Liver (tissue), 9 donors: Measurements from ENCODE around the gene C3orf38. TPM values are rescaled to one million over a fixed set of nuclear protein-coding genes. Genes with fewer than 3 reads are reported as not detected.

Experiments used
- DNase-seq: peaks from one replicate; pipeline ENCODE4 v3.0.0-alpha.2; 2017; ENCODE audit warnings: low spot score
- H3K27ac ChIP-seq, 2 donors: one replicate each; pipeline ENCODE4 v1.7.0; 2013; ENCODE audit warnings: inconsistent platforms in 2 of 2, low read length in 2 of 2, control low read depth in 1 of 2, low read depth in 1 of 2, mild to moderate bottlenecking in 1 of 2
- H3K27me3 ChIP-seq, 4 donors: one replicate each; pipeline versions ENCODE4 v1.6.1 to v1.7.0; 2013; ENCODE audit warnings: low read length in 3 of 4, inconsistent platforms in 1 of 4, mild to moderate bottlenecking in 1 of 4, moderate library complexity in 1 of 4; ENCODE audit not compliant: control insufficient read depth in 4 of 4, insufficient read depth in 4 of 4
- H3K36me3 ChIP-seq, 4 donors: one replicate each; pipeline versions ENCODE4 v1.6.1 to v1.7.0; 2013; ENCODE audit warnings: low read length in 3 of 4, mild to moderate bottlenecking in 3 of 4, low read depth in 1 of 4, moderate library complexity in 1 of 4; ENCODE audit not compliant: control insufficient read depth in 4 of 4, insufficient read depth in 3 of 4
- H3K4me1 ChIP-seq, 4 donors: one replicate each; pipeline versions ENCODE4 v1.6.1 to v1.7.0; 2013; ENCODE audit warnings: low read length in 3 of 4, mild to moderate bottlenecking in 3 of 4, moderate library complexity in 1 of 4; ENCODE audit not compliant: control insufficient read depth in 4 of 4, insufficient read depth in 4 of 4
- H3K4me3 ChIP-seq, 3 donors: one replicate each; pipeline versions ENCODE4 v1.6.1 to v1.7.0; 2013; ENCODE audit warnings: low read length in 3 of 3, control low read depth in 1 of 3, low read depth in 1 of 3, mild to moderate bottlenecking in 1 of 3
- H3K9ac ChIP-seq, 2 donors: one replicate each; pipeline ENCODE4 v1.7.0; 2013; ENCODE audit warnings: low read length in 2 of 2, mild to moderate bottlenecking in 2 of 2, moderate library complexity in 2 of 2, control low read depth in 1 of 2, low read depth in 1 of 2
- H3K9me3 ChIP-seq, 4 donors: one replicate each; pipeline versions ENCODE4 v1.6.1 to v1.7.0; 2013; ENCODE audit warnings: low read length in 3 of 4; ENCODE audit not compliant: control insufficient read depth in 4 of 4
- ATF3 ChIP-seq: IDR thresholded peaks from 2 replicates; pipeline ENCODE4 v1.6.1; 2016; ENCODE audit warnings: antibody characterized with exemption
- CTCF ChIP-seq: fragments of 150-350 bp; IDR thresholded peaks from 2 replicates; pipeline ENCODE4 v1.5.1; 2017; ENCODE audit warnings: improper control_type of control experiment, low read depth, low read length; ENCODE audit not compliant: missing input control
- EGR1 ChIP-seq, 2 donors: IDR thresholded peaks; 2 replicates each; pipeline ENCODE4 v1.6.1; 2016 to 2018; ENCODE audit warnings: antibody characterized with exemption in 2 of 2, low read depth in 2 of 2
- FOXA1 ChIP-seq: IDR thresholded peaks from 2 replicates; pipeline ENCODE4 v1.6.1; 2016; ENCODE audit warnings: antibody characterized with exemption
- FOXA2 ChIP-seq: IDR thresholded peaks from 2 replicates; pipeline ENCODE4 v1.6.1; 2016; ENCODE audit warnings: antibody characterized with exemption
- GABPA ChIP-seq, 2 donors: IDR thresholded peaks in 1 of 2; conservative IDR thresholded peaks in 1 of 2; 2 replicates each; pipeline ENCODE4 v1.6.1; 2016; ENCODE audit warnings: antibody characterized with exemption in 2 of 2, mild to moderate bottlenecking in 1 of 2, moderate library complexity in 1 of 2
- HNF4A ChIP-seq, 2 donors: conservative IDR thresholded peaks; 2 replicates each; pipeline ENCODE4 v1.6.1; 2016; ENCODE audit warnings: antibody characterized with exemption in 2 of 2, mild to moderate bottlenecking in 2 of 2
- HNF4G ChIP-seq: IDR thresholded peaks from 2 replicates; pipeline ENCODE4 v1.6.1; 2016; ENCODE audit warnings: antibody characterized with exemption
- JUND ChIP-seq, 2 donors: IDR thresholded peaks; 2 replicates each; pipeline ENCODE4 v1.6.1; 2016; ENCODE audit warnings: antibody characterized with exemption in 2 of 2
- MAX ChIP-seq: IDR thresholded peaks from 2 replicates; pipeline ENCODE4 v1.6.1; 2016; ENCODE audit warnings: antibody characterized with exemption
- NR2F2 ChIP-seq: IDR thresholded peaks from 2 replicates; pipeline ENCODE4 v1.6.1; 2016; ENCODE audit warnings: antibody characterized with exemption
- RAD21 ChIP-seq, 2 donors: IDR thresholded peaks; 2 replicates each; pipeline ENCODE4 v1.6.1; 2016; ENCODE audit warnings: antibody characterized with exemption in 2 of 2, mild to moderate bottlenecking in 2 of 2
- REST ChIP-seq: IDR thresholded peaks from 2 replicates; pipeline ENCODE4 v1.6.1; 2016; ENCODE audit warnings: antibody characterized with exemption, mild to moderate bottlenecking
- RXRA ChIP-seq, 2 donors: IDR thresholded peaks; 2 replicates each; pipeline ENCODE4 v1.6.1; 2017 to 2018; ENCODE audit warnings: antibody characterized with exemption in 2 of 2, mild to moderate bottlenecking in 1 of 2
- SP1 ChIP-seq: IDR thresholded peaks from 2 replicates; pipeline ENCODE4 v1.6.1; 2018; ENCODE audit warnings: antibody characterized with exemption, mild to moderate bottlenecking
- TAF1 ChIP-seq: conservative IDR thresholded peaks from 2 replicates; pipeline ENCODE4 v1.6.1; 2016; ENCODE audit warnings: antibody characterized with exemption, mild to moderate bottlenecking
- YY1 ChIP-seq: IDR thresholded peaks from 2 replicates; pipeline ENCODE4 v1.6.1; 2016; ENCODE audit warnings: antibody characterized with exemption, mild to moderate bottlenecking
- ZBTB33 ChIP-seq: IDR thresholded peaks from 2 replicates; pipeline ENCODE4 v1.6.1; 2016; ENCODE audit warnings: antibody characterized with exemption
- WGBS: extraction: QIAGEN DNeasy Blood & Tissue Kit; methylation state at CpG from one replicate; pipeline ENCODE4 v1.1.7; 2013; 5-methylcytosine and 5-hydroxymethylcytosine counted together
- polyA plus RNA-seq, 2 donors: library from polyadenylated mRNA; stranded (reverse) in 1 of 2; unstranded in 1 of 2; fragments of 200-250 nt in 1 of 2; fragments of >200 nt in 1 of 2; fragmentation: Nextera tagmentation in 1 of 2; extraction: Ambion mirVana in 1 of 2; gene quantifications; one replicate each; pipeline versions ENCODE4 v1.2.1 to v1.2.3, GENCODE V29; 2013 to 2015
- total RNA-seq, 2 donors: library from RNA; depleted of rRNA; stranded (reverse); fragments of >200 nt; gene quantifications; one replicate each; pipeline ENCODE4 v1.2.3, GENCODE V29; 2014
- donor health status: healthy.
- donor health status: healthy.
- donor health status: healthy.
- donor health status: healthy.
- donor health status: healthy.

C3orf38 gene
- total and polyA plus RNA-seq, 4 donors, result 4.6 to 16.0 (median 8.1) TPM

GRCh38 chr3:88150806-88151205 is 1.0 kb downstream of the C3orf38 start:
- peak overlapping the region; percentile 76 to 85 (median 80) for H3K4me3 ChIP-seq
- H3K36me3 ChIP-seq, result peaks cover 4 to 12% (median 7%) of the 10 kb centered on the region in 4 donors
- H3K9me3 ChIP-seq, result no peaks in the 10 kb centered on the region
- H3K9ac ChIP-seq, result peak overlapping the region; percentile 48 to 72
- peaks cover 5 to 20% (median 13%) of the 10 kb centered on the region in 4 donors for H3K4me1 ChIP-seq
- no peak for DNase-seq
- no peaks in the 10 kb centered on the region for H3K27me3 ChIP-seq
- TF ChIP-seq FOXA1 (no peak), FOXA2 (no peak), JUND (IDR thresholded peaks at IDR 0.05) (no peak), CTCF (no peak), HNF4A (conservative IDR thresholded peaks at IDR 0.05) (no peak), GABPA (IDR thresholded peaks at IDR 0.05 in 1 of 2, conservative IDR thresholded peaks at IDR 0.05 in 1 of 2) (no peak), RAD21 (IDR thresholded peaks at IDR 0.05) (no peak), EGR1 (IDR thresholded peaks at IDR 0.05; ENCODE audit: low read depth in 2 of 2) (no peak), MAX (no peak), HNF4G (no peak), TAF1 (no peak)
- 3% methylated on average over 6 of the region's 6 CpGs for WGBS
- no peak overlapping the region for H3K27ac ChIP-seq

GRCh38 chr3:88151358-88151757 is 1.6 kb downstream of the C3orf38 start:
- peaks cover 4 to 17% (median 12%) of the 10 kb centered on the region in 4 donors for H3K36me3 ChIP-seq
- no peak for DNase-seq
- H3K4me3 ChIP-seq, result peak overlapping the region in 1 of 3 donors; percentile 76
- H3K27me3 ChIP-seq, result no peaks in the 10 kb centered on the region
- no peaks in the 10 kb centered on the region for H3K9me3 ChIP-seq
- no peak for TF ChIP-seq HNF4A (conservative IDR thresholded peaks at IDR 0.05)
- no peak for TF ChIP-seq GABPA (IDR thresholded peaks at IDR 0.05 in 1 of 2, conservative IDR thresholded peaks at IDR 0.05 in 1 of 2)
- no peak for TF ChIP-seq RAD21 (IDR thresholded peaks at IDR 0.05)
- no peak for TF ChIP-seq RXRA (IDR thresholded peaks at IDR 0.05)
- no peak for TF ChIP-seq HNF4G
- TF ChIP-seq ATF3, result no peak
- no peak for TF ChIP-seq EGR1 (IDR thresholded peaks at IDR 0.05; ENCODE audit: low read depth in 2 of 2)
- no peak for TF ChIP-seq NR2F2
- TF ChIP-seq ZBTB33, result no peak
- no peak for TF ChIP-seq YY1
- no peak for TF ChIP-seq TAF1
- no peak for TF ChIP-seq FOXA2
- TF ChIP-seq CTCF, result no peak
- no peak for TF ChIP-seq REST
- no peak for TF ChIP-seq JUND (IDR thresholded peaks at IDR 0.05)
- no peak for TF ChIP-seq MAX
- TF ChIP-seq FOXA1, result no peak
- no peak for TF ChIP-seq SP1
- H3K27ac ChIP-seq, result no peak overlapping the region
- peaks cover 5 to 20% (median 13%) of the 10 kb centered on the region in 4 donors for H3K4me1 ChIP-seq
- peak overlapping the region in 1 of 2 donors; percentile 7 for H3K9ac ChIP-seq
- WGBS, result 64% methylated on average over 4 of the region's 4 CpGs
